ENCODE results near the gene PSG7.
"Not testable (repeated sequence)": the region's sequence is repeated elsewhere in the genome, so short reads cannot be mapped to it uniquely, and the experiment has no call there.

Gene PSG7

GRCh38 chr19:42919757-42920079 is 17.3 kb downstream of the PSG7 start:
- H2BK120ac ChIP-seq (ENCODE audit: low read depth, low read length), result no peak overlapping the region
- H3K9ac ChIP-seq (ENCODE audit: low read length), result no peak overlapping the region
- H3K4me3 ChIP-seq (ENCODE audit: low read length), result no peak overlapping the region
- no peak overlapping the region for H2AK5ac ChIP-seq (ENCODE audit: low read length)
- H3K4me1 ChIP-seq (ENCODE audit: control insufficient read depth, low read depth, low read length), result no peaks in the 10 kb centered on the region
- H3K79me2 ChIP-seq (ENCODE audit: control insufficient read depth, insufficient read depth, low read length), result no peaks in the 10 kb centered on the region
- H3K27ac ChIP-seq (ENCODE audit: low read depth, low read length), result no peak overlapping the region
- H3K4me2 ChIP-seq (ENCODE audit: low read length), result no peak overlapping the region
- no peaks in the 10 kb centered on the region for H3K27me3 ChIP-seq (ENCODE audit: insufficient read depth, low read length, poor library complexity)
- no peak for DNase-seq
- H4K5ac ChIP-seq (ENCODE audit: low read length), result no peak overlapping the region
- no peak overlapping the region for H4K8ac ChIP-seq (ENCODE audit: low read depth, low read length)
- H2BK5ac ChIP-seq (ENCODE audit: low read length), result no peak overlapping the region
- H3K56ac ChIP-seq (ENCODE audit: low read length), result no peak overlapping the region
- H2BK15ac ChIP-seq (replicated peaks; ENCODE audit: low read depth), result no peak overlapping the region
- no peak overlapping the region for H3K23ac ChIP-seq (ENCODE audit: low read length)
- H3K79me1 ChIP-seq (ENCODE audit: low read length), result no peaks in the 10 kb centered on the region
- H3K4ac ChIP-seq (ENCODE audit: low read depth, low read length), result no peak overlapping the region
- no CpG with 5 or more reads among the region's 3 CpGs for WGBS (ENCODE audit: extremely low coverage, insufficient coverage, low lambda C conversion rate)
- no peaks in the 10 kb centered on the region for H3K36me3 ChIP-seq (ENCODE audit: control insufficient read depth, insufficient read depth, low read length)
- no peak overlapping the region for H3K18ac ChIP-seq (ENCODE audit: low read length)

DNA sequence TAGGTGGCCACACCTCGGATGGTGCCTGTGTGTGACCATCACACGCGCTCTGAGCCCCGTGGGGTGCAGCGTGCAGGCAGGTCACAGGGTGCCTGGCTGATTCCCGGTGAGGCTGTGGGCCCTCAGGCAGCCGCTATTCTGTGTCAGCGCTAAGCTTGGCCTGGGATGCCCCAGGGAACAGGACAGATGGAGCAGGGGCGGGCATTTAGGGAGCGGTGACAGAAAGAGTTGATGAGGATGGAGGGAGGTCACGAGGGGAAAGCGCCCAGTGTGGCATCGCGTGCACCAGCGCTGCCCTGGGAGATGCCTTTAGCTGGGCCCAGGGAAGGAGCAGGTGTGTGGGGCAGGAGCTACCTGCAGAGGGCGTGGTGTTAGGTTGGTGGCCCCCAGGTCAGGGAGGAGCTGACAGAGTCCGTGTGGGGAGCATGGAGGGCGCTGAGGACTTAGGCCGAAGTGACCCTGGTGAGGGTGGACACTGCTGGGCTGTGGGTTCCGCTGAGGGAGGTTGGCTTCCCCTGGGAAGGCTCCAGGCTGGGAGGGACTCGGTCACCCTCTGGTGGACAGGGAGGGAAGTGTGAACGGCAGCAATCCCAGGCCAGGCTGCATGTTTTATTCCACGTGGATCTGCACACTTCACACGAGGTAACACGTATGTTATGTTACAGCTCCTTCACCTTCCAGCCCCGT is 17.8 kb downstream of the PSG7 start:
- H3K79me1 ChIP-seq (ENCODE audit: low read length); H4K8ac ChIP-seq (ENCODE audit: low read depth, low read length); H3K4me1 ChIP-seq (ENCODE audit: control insufficient read depth, low read depth, low read length); H3K4ac ChIP-seq (ENCODE audit: low read depth, low read length); H2BK15ac ChIP-seq (replicated peaks; ENCODE audit: low read depth); H3K4me3 ChIP-seq (ENCODE audit: low read length); H3K9ac ChIP-seq (ENCODE audit: low read length); H2BK5ac ChIP-seq (ENCODE audit: low read length); H3K79me2 ChIP-seq (ENCODE audit: control insufficient read depth, insufficient read depth, low read length); H3K4me2 ChIP-seq (ENCODE audit: low read length); H4K5ac ChIP-seq (ENCODE audit: low read length); H3K56ac ChIP-seq (ENCODE audit: low read length); DNase-seq; H3K23ac ChIP-seq (ENCODE audit: low read length); H3K27me3 ChIP-seq (ENCODE audit: insufficient read depth, low read length, poor library complexity); H2BK120ac ChIP-seq (ENCODE audit: low read depth, low read length); H2AK5ac ChIP-seq (ENCODE audit: low read length); H3K18ac ChIP-seq (ENCODE audit: low read length); H3K36me3 ChIP-seq (ENCODE audit: control insufficient read depth, insufficient read depth, low read length); H3K27ac ChIP-seq (ENCODE audit: low read depth, low read length): not testable (repeated sequence)
- WGBS (ENCODE audit: extremely low coverage, insufficient coverage, low lambda C conversion rate), result no CpG with 5 or more reads among the region's 26 CpGs

GRCh38 chr19:42918377-42919069 is 18.5 kb downstream of the PSG7 start:
- not testable (repeated sequence) for H3K36me3 ChIP-seq (ENCODE audit: control insufficient read depth, insufficient read depth, low read length); H3K4me3 ChIP-seq (ENCODE audit: low read length); H2BK120ac ChIP-seq (ENCODE audit: low read depth, low read length); H2BK5ac ChIP-seq (ENCODE audit: low read length); H3K4me2 ChIP-seq (ENCODE audit: low read length); H3K9ac ChIP-seq (ENCODE audit: low read length); H2BK15ac ChIP-seq (replicated peaks; ENCODE audit: low read depth); H3K79me1 ChIP-seq (ENCODE audit: low read length); H3K4ac ChIP-seq (ENCODE audit: low read depth, low read length); H3K56ac ChIP-seq (ENCODE audit: low read length); H4K5ac ChIP-seq (ENCODE audit: low read length); H3K18ac ChIP-seq (ENCODE audit: low read length); H3K4me1 ChIP-seq (ENCODE audit: control insufficient read depth, low read depth, low read length); DNase-seq; H3K23ac ChIP-seq (ENCODE audit: low read length); H3K27me3 ChIP-seq (ENCODE audit: insufficient read depth, low read length, poor library complexity); H3K27ac ChIP-seq (ENCODE audit: low read depth, low read length); H4K8ac ChIP-seq (ENCODE audit: low read depth, low read length); H3K79me2 ChIP-seq (ENCODE audit: control insufficient read depth, insufficient read depth, low read length); H2AK5ac ChIP-seq (ENCODE audit: low read length)
- WGBS (ENCODE audit: extremely low coverage, insufficient coverage, low lambda C conversion rate), result no CpG with 5 or more reads among the region's 15 CpGs

DNA sequence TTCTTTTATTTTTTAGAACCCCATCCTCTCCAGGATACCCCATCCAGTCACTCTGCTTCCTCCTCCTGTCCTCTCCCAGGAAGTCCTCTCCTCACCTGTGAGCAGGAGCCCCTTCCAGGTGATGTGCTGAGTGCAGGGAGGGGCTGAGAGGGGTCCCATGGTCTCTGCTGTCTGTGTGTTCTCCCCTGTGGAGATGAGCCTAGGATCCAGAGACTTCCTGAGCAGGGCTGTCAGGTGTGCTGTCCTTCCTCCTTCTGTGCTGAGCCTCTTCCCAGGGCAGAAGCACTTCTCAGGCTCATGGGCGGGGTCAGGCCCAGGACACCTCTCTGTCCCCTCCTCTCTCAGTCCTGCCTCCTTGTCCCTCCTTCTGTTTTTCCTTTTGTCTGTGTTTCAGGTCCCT is 19.4 kb downstream of the PSG7 start, which contains the start of gene PSG6:
Gene PSG6 (minus strand): TSS at position 261 of the 400 bp plus-strand sequence. CDS start 102 bp downstream, at position 159.
- H4K5ac ChIP-seq (ENCODE audit: low read length); H2BK15ac ChIP-seq (replicated peaks; ENCODE audit: low read depth); H3K4me3 ChIP-seq (ENCODE audit: low read length); H3K79me2 ChIP-seq (ENCODE audit: control insufficient read depth, insufficient read depth, low read length); H4K8ac ChIP-seq (ENCODE audit: low read depth, low read length); H3K4me1 ChIP-seq (ENCODE audit: control insufficient read depth, low read depth, low read length); H2BK5ac ChIP-seq (ENCODE audit: low read length); H3K36me3 ChIP-seq (ENCODE audit: control insufficient read depth, insufficient read depth, low read length); H3K79me1 ChIP-seq (ENCODE audit: low read length); H3K4me2 ChIP-seq (ENCODE audit: low read length); H2BK120ac ChIP-seq (ENCODE audit: low read depth, low read length); H3K9ac ChIP-seq (ENCODE audit: low read length); DNase-seq; H3K27me3 ChIP-seq (ENCODE audit: insufficient read depth, low read length, poor library complexity); H2AK5ac ChIP-seq (ENCODE audit: low read length); H3K23ac ChIP-seq (ENCODE audit: low read length); H3K56ac ChIP-seq (ENCODE audit: low read length); H3K18ac ChIP-seq (ENCODE audit: low read length); H3K4ac ChIP-seq (ENCODE audit: low read depth, low read length); H3K27ac ChIP-seq (ENCODE audit: low read depth, low read length): not testable (repeated sequence)
- no CpG with 5 or more reads among the region's 1 CpG for WGBS (ENCODE audit: extremely low coverage, insufficient coverage, low lambda C conversion rate)

- H3K18ac ChIP-seq (ENCODE audit: low read length); H3K27me3 ChIP-seq (ENCODE audit: insufficient read depth, low read length, poor library complexity); H3K79me1 ChIP-seq (ENCODE audit: low read length); H2AK5ac ChIP-seq (ENCODE audit: low read length); H3K4me2 ChIP-seq (ENCODE audit: low read length); H3K4me1 ChIP-seq (ENCODE audit: control insufficient read depth, low read depth, low read length); H3K23ac ChIP-seq (ENCODE audit: low read length); H4K8ac ChIP-seq (ENCODE audit: low read depth, low read length); H3K56ac ChIP-seq (ENCODE audit: low read length); H3K79me2 ChIP-seq (ENCODE audit: control insufficient read depth, insufficient read depth, low read length); H2BK15ac ChIP-seq (replicated peaks; ENCODE audit: low read depth); H2BK120ac ChIP-seq (ENCODE audit: low read depth, low read length); H2BK5ac ChIP-seq (ENCODE audit: low read length); H3K36me3 ChIP-seq (ENCODE audit: control insufficient read depth, insufficient read depth, low read length); H3K4me3 ChIP-seq (ENCODE audit: low read length); H3K9ac ChIP-seq (ENCODE audit: low read length); DNase-seq; H3K27ac ChIP-seq (ENCODE audit: low read depth, low read length); H3K4ac ChIP-seq (ENCODE audit: low read depth, low read length); H4K5ac ChIP-seq (ENCODE audit: low read length): not testable (repeated sequence)
- no CpG with 5 or more reads among the region's 1 CpG for WGBS (ENCODE audit: extremely low coverage, insufficient coverage, low lambda C conversion rate)
These were observed 20.1 kb downstream of the PSG7 start for GRCh38 chr19:42916931-42917330.

DNA sequence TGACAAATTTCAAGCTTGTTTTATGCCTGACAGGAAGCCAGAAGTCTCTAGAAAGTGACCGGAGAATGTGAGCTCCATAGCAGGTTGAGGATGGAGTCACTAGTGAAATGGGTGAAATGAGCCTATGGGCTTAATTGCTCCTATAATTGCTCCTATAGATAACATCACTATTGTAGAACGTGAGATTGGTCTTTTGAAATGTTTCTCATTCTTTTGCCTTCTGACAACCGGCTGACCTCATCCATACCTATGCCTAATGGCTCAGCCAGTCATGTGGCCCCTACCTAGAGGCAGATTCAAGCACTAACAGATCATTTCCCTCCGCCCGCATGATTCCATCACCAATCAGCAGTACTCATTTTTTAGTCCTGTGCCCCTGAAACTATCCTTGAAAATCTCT is 23.5 kb downstream of the PSG7 start:
- H4K5ac ChIP-seq (ENCODE audit: low read length); H3K18ac ChIP-seq (ENCODE audit: low read length); H3K36me3 ChIP-seq (ENCODE audit: control insufficient read depth, insufficient read depth, low read length); H3K4ac ChIP-seq (ENCODE audit: low read depth, low read length); H2BK120ac ChIP-seq (ENCODE audit: low read depth, low read length); H3K9ac ChIP-seq (ENCODE audit: low read length); H3K4me3 ChIP-seq (ENCODE audit: low read length); H3K79me1 ChIP-seq (ENCODE audit: low read length); H3K23ac ChIP-seq (ENCODE audit: low read length); H2BK5ac ChIP-seq (ENCODE audit: low read length); H3K27me3 ChIP-seq (ENCODE audit: insufficient read depth, low read length, poor library complexity); H3K27ac ChIP-seq (ENCODE audit: low read depth, low read length); H3K56ac ChIP-seq (ENCODE audit: low read length); DNase-seq; H3K4me1 ChIP-seq (ENCODE audit: control insufficient read depth, low read depth, low read length); H2AK5ac ChIP-seq (ENCODE audit: low read length); H2BK15ac ChIP-seq (replicated peaks; ENCODE audit: low read depth); H3K4me2 ChIP-seq (ENCODE audit: low read length); H4K8ac ChIP-seq (ENCODE audit: low read depth, low read length); H3K79me2 ChIP-seq (ENCODE audit: control insufficient read depth, insufficient read depth, low read length): not testable (repeated sequence)
- WGBS (ENCODE audit: extremely low coverage, insufficient coverage, low lambda C conversion rate), result no CpG with 5 or more reads among the region's 5 CpGs

All from mesendoderm (in vitro differentiated cells).